ENCODE data around the gene SOX1.

SOX1 gene

DNA sequence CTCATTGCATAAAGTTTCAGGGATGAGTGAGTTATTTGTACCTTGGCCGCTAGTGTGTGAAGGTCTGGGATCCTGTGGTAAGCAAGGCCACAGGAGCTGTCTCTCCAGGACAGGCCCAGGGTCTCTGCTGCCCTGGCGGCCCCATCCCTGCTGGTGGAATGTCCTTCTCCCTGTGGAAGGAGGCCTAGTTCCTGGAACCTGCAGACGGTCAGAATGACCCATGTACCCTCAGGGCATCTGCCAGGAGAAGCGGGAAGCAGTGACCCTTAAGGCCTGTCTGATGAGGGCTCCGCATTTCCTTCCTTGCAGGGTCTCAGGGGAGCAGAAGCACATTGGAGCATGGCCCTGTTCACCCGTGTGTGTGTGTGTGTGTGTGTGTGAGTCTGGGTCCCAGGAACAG lies 32.1 kb upstream of the SOX1 start:
- no peak overlapping the region for H3K4me3 ChIP-seq (ENCODE audit: low read depth, low read length)
- TF ChIP-seq CTCF (IDR thresholded peaks at IDR 0.05; ENCODE audit: low read depth, low read length), result no peak

DNA sequence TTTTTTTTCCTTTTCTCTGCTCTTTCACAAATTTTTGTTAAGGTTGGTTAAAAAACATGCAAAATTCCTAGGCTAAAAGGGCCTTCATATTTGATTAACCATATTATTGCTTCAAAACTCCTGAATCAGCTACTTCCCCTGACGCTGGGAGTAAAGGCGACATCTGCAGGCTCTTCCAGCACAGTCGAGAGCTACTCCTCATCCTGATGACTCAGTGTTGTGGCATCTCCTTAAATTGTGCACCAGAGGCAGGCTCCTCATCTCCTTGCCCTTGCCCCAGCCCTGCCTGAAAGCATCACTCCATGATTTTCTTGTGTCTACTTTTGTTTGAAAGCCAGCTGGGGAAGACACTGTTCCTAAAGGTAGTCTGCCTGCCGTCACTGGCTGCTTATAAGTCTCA lies 24.5 kb upstream of the SOX1 start:
- no peak for TF ChIP-seq CTCF (IDR thresholded peaks at IDR 0.05; ENCODE audit: low read depth, low read length)
- no peak overlapping the region for H3K4me3 ChIP-seq (ENCODE audit: low read depth, low read length)

DNA sequence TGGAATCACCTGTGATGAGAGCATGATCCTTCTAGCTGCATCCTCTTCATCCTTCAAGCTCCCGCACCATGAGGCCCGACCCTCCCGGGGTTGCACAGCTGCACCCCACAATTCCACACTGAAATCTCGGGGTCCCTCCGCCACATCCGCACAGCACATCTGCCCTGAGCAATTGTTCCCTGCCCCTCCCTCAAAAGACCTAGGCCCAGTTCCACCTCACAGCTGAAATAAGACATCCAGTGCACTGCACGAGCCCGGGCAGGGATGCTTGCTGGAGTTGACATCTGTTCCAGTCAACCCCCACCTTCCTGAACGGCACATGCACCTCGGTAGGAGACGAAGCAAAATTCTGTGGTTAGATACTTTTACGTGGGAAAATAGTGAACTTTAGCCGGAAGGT lies 14.7 kb upstream of the SOX1 start:
- no peak for TF ChIP-seq CTCF (IDR thresholded peaks at IDR 0.05; ENCODE audit: low read depth, low read length)
- H3K4me3 ChIP-seq (ENCODE audit: low read depth, low read length), result no peak overlapping the region

GRCh38 chr13:112053167-112053743 lies 13.7 kb upstream of the SOX1 start:
- no peak for TF ChIP-seq CTCF (IDR thresholded peaks at IDR 0.05; ENCODE audit: low read depth, low read length)
- H3K4me3 ChIP-seq (ENCODE audit: low read depth, low read length), result no peak overlapping the region

DNA sequence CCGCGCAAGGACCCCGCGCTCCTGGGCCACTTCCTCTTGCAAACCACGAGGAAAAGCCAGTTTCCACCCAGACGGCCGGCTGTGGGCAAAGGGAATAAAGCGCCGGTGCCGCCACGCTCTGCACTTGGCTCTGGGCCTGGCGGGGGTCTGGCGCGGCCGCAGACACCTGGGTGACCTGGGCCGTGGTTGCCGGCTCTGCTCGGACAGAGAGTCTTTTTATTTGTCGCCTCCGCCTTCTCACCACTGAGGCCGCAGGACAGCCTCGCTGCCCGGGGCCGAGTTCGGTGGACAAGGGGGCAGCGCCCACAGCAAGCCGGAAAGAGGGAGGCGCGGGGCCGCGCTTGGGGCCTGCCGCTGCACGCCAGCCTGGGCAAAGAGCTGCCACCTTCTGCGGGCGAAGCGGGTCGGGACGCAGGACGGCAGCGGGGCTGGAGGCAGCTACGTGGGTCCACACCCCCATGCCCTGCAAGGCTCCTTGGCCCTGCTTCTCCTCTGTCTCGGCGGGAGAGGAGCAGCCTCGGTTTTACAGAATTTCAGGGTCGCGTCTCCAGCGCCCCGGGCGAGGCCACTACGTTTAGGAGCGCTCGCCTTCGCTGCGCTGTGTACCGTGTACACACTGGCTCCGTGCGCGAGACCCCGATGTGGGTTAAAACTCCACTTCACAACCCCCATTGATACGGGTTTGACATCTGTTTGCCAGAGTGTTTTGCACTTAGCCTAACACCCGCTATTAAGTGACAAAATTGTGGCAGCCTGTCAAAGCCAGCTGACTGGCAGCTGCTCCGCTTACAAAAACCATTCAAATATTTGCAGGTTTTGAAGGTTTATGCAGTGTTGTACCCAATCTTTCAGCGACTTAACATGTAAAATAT lies 13.0 kb upstream of the SOX1 start:
- H3K4me3 ChIP-seq (ENCODE audit: low read depth, low read length), result no peak overlapping the region
- TF ChIP-seq CTCF (IDR thresholded peaks at IDR 0.05; ENCODE audit: low read depth, low read length), result no peak

DNA sequence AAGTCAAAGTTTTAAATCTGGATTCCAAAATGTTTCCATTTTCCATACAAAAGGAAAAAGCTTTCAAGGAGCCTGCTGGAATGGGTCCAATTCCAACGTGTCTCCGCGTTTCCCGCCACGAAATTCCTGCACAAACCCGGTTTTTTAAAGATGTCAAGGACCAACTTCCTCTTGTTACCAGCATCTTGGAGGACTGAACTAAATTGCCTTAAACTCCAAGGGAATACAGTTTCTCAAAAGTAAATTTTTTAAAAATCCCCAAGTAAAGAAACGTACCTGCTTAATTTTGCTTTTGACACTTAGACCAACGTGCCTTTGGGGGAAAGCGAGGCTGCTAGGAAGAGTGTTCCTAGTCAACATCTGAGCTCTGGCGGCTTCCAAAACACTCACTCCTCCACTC lies 12.3 kb upstream of the SOX1 start:
- TF ChIP-seq CTCF (IDR thresholded peaks at IDR 0.05; ENCODE audit: low read depth, low read length), result no peak
- H3K4me3 ChIP-seq (ENCODE audit: low read depth, low read length), result no peak overlapping the region
